HCT116 (cell line): Measurements from ENCODE around the gene TMEM50B. TPM values are rescaled to one million over a fixed set of nuclear protein-coding genes. Genes with fewer than 3 reads are reported as not detected.

Experiments
- ATAC-seq: fragments of 200-7000 bp; cut with Tn5 transposase; 2 replicates; pipeline ENCODE4 v1.9.1; 2020; ENCODE audit warnings: mild to moderate bottlenecking, moderate library complexity
- BruUV-seq: library from RNA; stranded (reverse); fragments of 400-500 nt; replicated peaks from 2 replicates; lab custom pipeline; 2021; lab: Mats Ljungman, UMichigan
- CTCF ChIA-PET: fragments of 300-600 bp; sonication (Branson Sonifier 250); formaldehyde crosslinking; loops from one replicate; lab custom pipeline; 2021; ENCODE audit warnings: antibody characterized with exemption; lab: Charles Lee
- POLR2A ChIA-PET: fragments of 300-600, 350-600 bp; sonication (Branson Sonifier 250); formaldehyde crosslinking; loops from one replicate; lab custom pipeline; 2021; ENCODE audit warnings: antibody characterized with exemption; lab: Charles Lee
- RAD21 ChIA-PET, 2 experiments: fragments of 300-600 bp; sonication (Branson Sonifier 250); formaldehyde crosslinking; loops; one replicate each; lab custom pipeline; 2023; ENCODE audit warnings: low total read pairs in 2 of 2; ENCODE audit not compliant: uncharacterized antibody in 2 of 2, unreplicated experiment in 2 of 2, low non-redundant PET in 1 of 2; lab: Charles Lee
- DNase-seq: peaks from one replicate; pipeline ENCODE4 v3.0.0-alpha.2; 2010; ENCODE audit warnings: low read depth, low spot score
- H2AFZ ChIP-seq: fragments of 200-600 bp; shearing (Covaris generic), sonication (generic); 2 replicates; pipeline ENCODE4 v1.6.1; 2017; ENCODE audit warnings: low read depth, mixed run types, mixed read lengths, antibody characterized with exemption, low read length; ENCODE audit not compliant: poor library complexity, severe bottlenecking
- H3K27ac ChIP-seq: 2 replicates; pipeline ENCODE4 v1.5.1; 2012; ENCODE audit warnings: low read depth, low read length
- H3K27me3 ChIP-seq: fragments of 200-600 bp; sonication (generic); 2 replicates; pipeline ENCODE4 v1.6.1; 2016; ENCODE audit warnings: mixed run types, low read length, mixed read lengths; ENCODE audit not compliant: insufficient read depth
- H3K36me3 ChIP-seq, 2 experiments: fragments of 200-500 bp in 1 of 2; fragments of 200-600 bp in 1 of 2; sonication (Bioruptor generic) in 1 of 2; sonication (generic) in 1 of 2; 2 replicates each; pipeline versions ENCODE4 v1.5.1 to v1.6.1; 2014 to 2016; ENCODE audit warnings: low read length in 2 of 2, inconsistent platforms in 1 of 2, mixed read lengths in 1 of 2, mixed run types in 1 of 2; ENCODE audit not compliant: insufficient read depth in 2 of 2, control insufficient read depth in 1 of 2
- H3K4me1 ChIP-seq, 2 experiments: fragments of 200-600 bp in 1 of 2; sonication (generic) in 1 of 2; 2 replicates each; pipeline versions ENCODE4 v1.5.1 to v1.6.1; 2012 to 2017; ENCODE audit warnings: low read length in 2 of 2, inconsistent platforms in 1 of 2, mild to moderate bottlenecking in 1 of 2, mixed read lengths in 1 of 2, mixed run types in 1 of 2, moderate library complexity in 1 of 2; ENCODE audit not compliant: insufficient read depth in 2 of 2, control insufficient read depth in 1 of 2
- H3K4me2 ChIP-seq: fragments of 200-600 bp; sonication (generic); 2 replicates; pipeline ENCODE4 v1.6.1; 2017; ENCODE audit warnings: mixed run types, low read length, mixed read lengths
- H3K4me3 ChIP-seq, 2 experiments: fragments of 200-600 bp in 1 of 2; sonication (generic) in 1 of 2; replicated peaks in 1 of 2; 2 replicates each; pipeline ENCODE4 v1.5.1; 2011 to 2016; ENCODE audit warnings: low read length in 2 of 2, control low read depth in 1 of 2, low read depth in 1 of 2, mild to moderate bottlenecking in 1 of 2, mixed read lengths in 1 of 2, mixed run types in 1 of 2
- H3K79me2 ChIP-seq: fragments of 200-600 bp; sonication (generic); 2 replicates; pipeline ENCODE4 v1.6.1; 2017; ENCODE audit warnings: mild to moderate bottlenecking, mixed run types, low read length, moderate library complexity, mixed read lengths; ENCODE audit not compliant: insufficient read depth
- H3K9ac ChIP-seq: fragments of 200-600 bp; sonication (generic); 2 replicates; pipeline ENCODE4 v1.6.1; 2016; ENCODE audit warnings: low read length, mixed read lengths
- H3K9me2 ChIP-seq: fragments of 200-600 bp; sonication (generic), shearing (Covaris generic); 2 replicates; pipeline ENCODE4 v1.6.1; 2017; ENCODE audit warnings: mixed run types, mild to moderate bottlenecking, moderate library complexity; ENCODE audit not compliant: insufficient read depth
- H3K9me3 ChIP-seq, 2 experiments: fragments of 200-500 bp in 1 of 2; fragments of 200-600 bp in 1 of 2; sonication (Bioruptor generic) in 1 of 2; sonication (generic) in 1 of 2; 2 replicates each; pipeline ENCODE4 v1.6.1; 2014 to 2017; ENCODE audit warnings: low read length in 2 of 2, mixed read lengths in 2 of 2, inconsistent platforms in 1 of 2, low read depth in 1 of 2, mild to moderate bottlenecking in 1 of 2, mixed run types in 1 of 2, moderate library complexity in 1 of 2; ENCODE audit not compliant: control insufficient read depth in 1 of 2, insufficient read depth in 1 of 2
- H4K20me1 ChIP-seq: fragments of 200-600 bp; sonication (generic), shearing (Covaris generic); 2 replicates; pipeline ENCODE4 v1.6.1; 2017; ENCODE audit warnings: mixed run types, mild to moderate bottlenecking, moderate library complexity; ENCODE audit not compliant: insufficient read depth
- CBX3 ChIP-seq: IDR thresholded peaks from 2 replicates; pipeline ENCODE4 v1.6.1; 2012; ENCODE audit warnings: low read depth
- EZH2 ChIP-seq: fragments of 200-600 bp; sonication (generic); IDR thresholded peaks from 2 replicates; pipeline ENCODE4 v1.6.1; 2017; ENCODE audit warnings: antibody characterized with exemption, mixed run types
- MAX ChIP-seq: IDR thresholded peaks from 2 replicates; pipeline ENCODE4 v1.6.1; 2012
- RAD21 ChIP-seq: IDR thresholded peaks from 2 replicates; pipeline ENCODE4 v1.6.1; 2012; ENCODE audit warnings: low read depth, mild to moderate bottlenecking
- REST ChIP-seq: IDR thresholded peaks from 2 replicates; pipeline ENCODE4 v1.6.1; 2012; ENCODE audit warnings: low read depth
- YY1 ChIP-seq: IDR thresholded peaks from 2 replicates; pipeline ENCODE4 v1.6.1; 2011; ENCODE audit warnings: low read length, low read depth, moderate library complexity, mild to moderate bottlenecking; ENCODE audit not compliant: insufficient replicate concordance; ENCODE audit errors: extremely low read depth
- ZFX ChIP-seq: fragments of 450-650 bp; IDR thresholded peaks from 2 replicates; pipeline ENCODE4 v1.6.1; 2017
- intact Hi-C: fragments of 100-400 bp; cut with micrococcal nuclease; formaldehyde crosslinking; loops from 2 replicates; pipeline ENCODE4 v1.10.0; 2022
- total RNA-seq: library from RNA; stranded (reverse); gene quantifications from one replicate; pipeline ENCODE4 v1.2.1, GENCODE V29; 2021; ENCODE audit not compliant: unreplicated experiment

TMEM50B gene
- total RNA-seq, 1 experiment from 2014 or later: 18.8 TPM

- POLR2A ChIA-PET: interaction anchor here (1.0 to 4.2 kb wide), 3 partner anchors 13 to 39 kb away, joined by 3 to 52 read pairs (median 4); partner anchors contain the start of gene DNAJC28
These were observed 667 bp downstream of the TMEM50B start for GRCh38 chr21:33478935-33479678.

GRCh38 chr21:33478182-33478581 lies 1.6 kb downstream of the TMEM50B start:
- H3K4me3 ChIP-seq: peak overlapping the region; percentile 78 to 92
- intact Hi-C loops: no loop called here
- no peaks in the 10 kb centered on the region for H3K27me3 ChIP-seq
- H4K20me1 ChIP-seq: no peaks in the 10 kb centered on the region
- H3K27ac ChIP-seq: no peak overlapping the region
- RAD21 ChIA-PET: no interaction called here
- BruUV-seq: no TSS peak
- peak overlapping the region; percentile 95 for H3K4me2 ChIP-seq
- DNase-seq (no peak), ATAC-seq (no peak)
- no peak overlapping the region for H3K9ac ChIP-seq
- peaks cover 15% of the 10 kb centered on the region; the same call in 1 of the 2 replicates for H3K79me2 ChIP-seq
- H3K4me1 ChIP-seq: peaks cover 5 to 13% of the 10 kb centered on the region in 2 experiments
- POLR2A ChIA-PET: no interaction called here
- no peak for TF ChIP-seq REST
- TF ChIP-seq MAX: no peak
- no peak for TF ChIP-seq RAD21
- no peak for TF ChIP-seq ZFX
- TF ChIP-seq YY1: no peak
- no peak for TF ChIP-seq EZH2
- TF ChIP-seq CBX3: no peak
- no peaks in the 10 kb centered on the region for H3K36me3 ChIP-seq
- 0 out of 4 replicates have a peak, but pooled peaks cover 0 to 2% of the 10 kb centered on the region in 2 experiments for H3K9me3 ChIP-seq
- H2AFZ ChIP-seq: no peak overlapping the region
- H3K9me2 ChIP-seq: no peaks in the 10 kb centered on the region
- CTCF ChIA-PET: no interaction called here

More at GRCh38 chr21:33478935-33479678, 667 bp downstream of the TMEM50B start:
- peak overlapping the region; percentile 36 for H2AFZ ChIP-seq
- CTCF ChIA-PET: interaction anchor here (0.6 to 1.4 kb wide), 6 partner anchors 12 to 878 kb away, joined by 3 to 7 read pairs (median 6); partner anchors contain the start of gene DNAJC28
- RAD21 ChIA-PET: no interaction called here
- no TSS peak for BruUV-seq
- H3K27ac ChIP-seq: peak overlapping the region; percentile 82
- H3K4me1 ChIP-seq: peaks cover 5 to 13% of the 10 kb centered on the region in 2 experiments
- no peak for DNase-seq
- no peaks in the 10 kb centered on the region for H3K9me2 ChIP-seq
- H3K4me2 ChIP-seq: peak overlapping the region; percentile 95
- TF ChIP-seq ZFX (no peak), MAX (peak; percentile 15; the same call in 1 of the 2 replicates), CBX3 (no peak)
- peaks cover 11% of the 10 kb centered on the region; the same call in 1 of the 2 replicates for H3K79me2 ChIP-seq
- peak overlapping the region; percentile 78 to 92 for H3K4me3 ChIP-seq
- no peaks in the 10 kb centered on the region for H3K36me3 ChIP-seq
- peak; percentile 31 for ATAC-seq
- intact Hi-C loops: no loop called here
- H3K27me3 ChIP-seq: no peaks in the 10 kb centered on the region
- no peaks in the 10 kb centered on the region for H3K9me3 ChIP-seq
- H4K20me1 ChIP-seq: no peaks in the 10 kb centered on the region
- H3K9ac ChIP-seq: peak overlapping the region; percentile 72
